GM10266 (cell line): ENCODE data around the gene TTF1.

Source experiments
- DNase-seq: peaks from one replicate; pipeline ENCODE4 v3.0.0; 2012; ENCODE audit errors: extremely low spot score
- TF ChIP-seq, protein P1 (sequence below): IDR thresholded peaks from 2 replicates; pipeline ENCODE4 v1.5.1; 2012; ENCODE audit warnings: mild to moderate bottlenecking, low read depth; ENCODE audit not compliant: control insufficient read depth, insufficient read depth; ENCODE audit errors: missing control alignments

Gene TTF1

DNA sequence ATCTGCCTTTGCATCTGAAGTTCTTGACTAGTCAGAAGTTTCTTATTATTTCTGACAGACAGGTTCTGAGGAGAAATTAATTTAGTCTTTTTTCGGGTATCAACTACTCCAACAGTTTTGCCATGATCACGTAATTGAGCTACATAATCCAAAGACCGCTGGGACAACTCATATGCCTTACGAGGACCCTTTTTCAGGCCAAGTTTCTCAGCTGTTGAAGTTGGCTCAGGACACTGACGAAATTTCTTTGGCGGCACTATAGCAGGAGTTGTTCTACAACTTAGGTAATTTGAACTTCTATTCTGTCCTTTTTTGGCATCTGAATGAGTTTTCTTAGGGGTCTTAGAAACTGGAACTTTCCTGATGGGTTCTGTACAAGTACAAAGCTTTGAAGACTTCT is 79.1 kb downstream of the TTF1 start:
- no peak for DNase-seq
- TF ChIP-seq, protein P1, sequence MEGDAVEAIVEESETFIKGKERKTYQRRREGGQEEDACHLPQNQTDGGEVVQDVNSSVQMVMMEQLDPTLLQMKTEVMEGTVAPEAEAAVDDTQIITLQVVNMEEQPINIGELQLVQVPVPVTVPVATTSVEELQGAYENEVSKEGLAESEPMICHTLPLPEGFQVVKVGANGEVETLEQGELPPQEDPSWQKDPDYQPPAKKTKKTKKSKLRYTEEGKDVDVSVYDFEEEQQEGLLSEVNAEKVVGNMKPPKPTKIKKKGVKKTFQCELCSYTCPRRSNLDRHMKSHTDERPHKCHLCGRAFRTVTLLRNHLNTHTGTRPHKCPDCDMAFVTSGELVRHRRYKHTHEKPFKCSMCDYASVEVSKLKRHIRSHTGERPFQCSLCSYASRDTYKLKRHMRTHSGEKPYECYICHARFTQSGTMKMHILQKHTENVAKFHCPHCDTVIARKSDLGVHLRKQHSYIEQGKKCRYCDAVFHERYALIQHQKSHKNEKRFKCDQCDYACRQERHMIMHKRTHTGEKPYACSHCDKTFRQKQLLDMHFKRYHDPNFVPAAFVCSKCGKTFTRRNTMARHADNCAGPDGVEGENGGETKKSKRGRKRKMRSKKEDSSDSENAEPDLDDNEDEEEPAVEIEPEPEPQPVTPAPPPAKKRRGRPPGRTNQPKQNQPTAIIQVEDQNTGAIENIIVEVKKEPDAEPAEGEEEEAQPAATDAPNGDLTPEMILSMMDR, result no peak
